ENCODE data around the gene GLCE. TPM values are rescaled to one million over a fixed set of nuclear protein-coding genes. Genes with fewer than 3 reads are reported as not detected.

The GLCE gene
- 1 to 10 TPM; 7.2 TPM for total RNA-seq
- polyA plus RNA-seq, result 1 to 10 TPM; 6.1 to 9.0 TPM

DNA sequence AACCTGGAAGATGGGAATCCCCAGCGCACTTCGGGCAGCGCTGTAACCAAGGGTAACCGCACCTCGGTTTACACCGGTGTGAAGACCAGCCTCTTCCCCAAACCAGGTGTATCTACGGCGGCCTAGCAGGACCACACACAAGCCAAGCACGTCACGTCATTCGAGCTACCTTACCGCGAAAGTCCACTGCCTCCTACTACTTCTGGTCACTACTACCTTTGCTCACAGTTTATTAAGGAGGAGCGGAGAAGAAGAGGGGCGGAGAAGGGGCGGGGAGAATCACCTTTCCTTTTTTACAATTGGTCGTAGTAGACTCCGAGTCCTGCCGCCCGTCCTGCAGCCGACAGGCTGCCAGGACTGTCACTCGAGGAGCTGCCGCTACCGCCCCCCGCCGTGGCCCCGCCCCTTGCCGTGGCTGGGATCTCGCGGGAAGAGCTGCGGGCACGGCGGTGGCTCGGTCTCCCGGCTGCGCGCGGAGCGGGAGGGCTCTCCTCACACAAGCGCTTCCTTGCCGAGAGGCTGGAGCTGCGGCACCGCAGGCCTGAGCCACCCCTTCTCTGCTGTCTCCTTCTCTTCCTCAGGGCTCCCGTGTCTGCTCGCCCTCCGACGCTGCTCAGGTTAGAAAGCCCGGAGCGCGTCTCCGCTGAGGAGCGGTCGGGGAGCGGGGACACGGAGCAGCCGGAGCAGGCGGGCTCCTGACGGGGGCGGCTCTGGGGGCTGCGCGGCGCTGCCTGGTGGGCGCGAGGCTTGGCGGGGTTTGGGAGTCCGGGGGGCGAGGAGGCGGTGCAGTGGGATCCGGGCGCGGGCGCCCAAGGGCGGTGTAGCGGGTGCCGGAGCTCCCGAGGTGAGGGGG is at the start of gene GLCE:
Gene GLCE, plus strand, starts transcription at position 495 of the 853 bp plus-strand sequence. CDS start 95,172 bp downstream, outside the sequence.
- peak within 1 kb of the TSS; percentile 65 for H3K27ac ChIP-seq (ENCODE audit: low read depth, low read length)
- Mint-ChIP-seq H3K27ac (peak within 1 kb of the TSS; percentile 86 to 97 (median 95)), H3K27me3 (peaks cover 0 to 8% of the 10 kb centered on the region in 2 donors), H3K4me1 (peaks cover 18 to 32% (median 23%) of the 10 kb centered on the region in 4 donors), H3K9me3 (peaks cover 0 to 3% (median 0%) of the 10 kb centered on the region in 8 donors), H3K36me3 (peaks cover 0 to 7% of the 10 kb centered on the region in 2 donors), H3K4me3 (peak within 1 kb of the TSS; percentile 94 to 99 (median 97))
- POLR2A ChIA-PET (ENCODE audit: partially characterized antibody), result interaction anchor here (0.9 to 1.8 kb wide), 8 partner anchors 8 to 341 kb away, joined by 3 to 22 read pairs (median 4); partner anchors contain the start of gene RPLP1
- CTCF ChIA-PET (ENCODE audit: partially characterized antibody), result interaction anchor here (0.9 to 1.7 kb wide), 4 partner anchors 10 to 291 kb away, joined by 3 to 4 read pairs (median 4); no protein-coding TSS in a partner anchor
- no peaks in the 10 kb centered on the region for H3K9me3 ChIP-seq (ENCODE audit: control insufficient read depth in 1 of 2, low read length in 2 of 2)
- H3K27me3 ChIP-seq (ENCODE audit: insufficient read depth, low read length), result no peaks in the 10 kb centered on the region
- H3K4me3 ChIP-seq (ENCODE audit: low read length in 2 of 2), result peak within 1 kb of the TSS; percentile 53 to 70
- intact Hi-C loops (cut with micrococcal nuclease), result loop anchor here (1.0 to 5.0 kb wide), 3 partner anchors 101 to 307 kb away; partner anchors contain the start of gene RPLP1
- peak; percentile 92 to 96 (median 94) for DNase-seq
- H3K4me1 ChIP-seq (ENCODE audit: insufficient read depth, low read length), result peaks cover 14% of the 10 kb centered on the region
- H3K36me3 ChIP-seq (ENCODE audit: insufficient read depth, low read length), result no peaks in the 10 kb centered on the region

DNA sequence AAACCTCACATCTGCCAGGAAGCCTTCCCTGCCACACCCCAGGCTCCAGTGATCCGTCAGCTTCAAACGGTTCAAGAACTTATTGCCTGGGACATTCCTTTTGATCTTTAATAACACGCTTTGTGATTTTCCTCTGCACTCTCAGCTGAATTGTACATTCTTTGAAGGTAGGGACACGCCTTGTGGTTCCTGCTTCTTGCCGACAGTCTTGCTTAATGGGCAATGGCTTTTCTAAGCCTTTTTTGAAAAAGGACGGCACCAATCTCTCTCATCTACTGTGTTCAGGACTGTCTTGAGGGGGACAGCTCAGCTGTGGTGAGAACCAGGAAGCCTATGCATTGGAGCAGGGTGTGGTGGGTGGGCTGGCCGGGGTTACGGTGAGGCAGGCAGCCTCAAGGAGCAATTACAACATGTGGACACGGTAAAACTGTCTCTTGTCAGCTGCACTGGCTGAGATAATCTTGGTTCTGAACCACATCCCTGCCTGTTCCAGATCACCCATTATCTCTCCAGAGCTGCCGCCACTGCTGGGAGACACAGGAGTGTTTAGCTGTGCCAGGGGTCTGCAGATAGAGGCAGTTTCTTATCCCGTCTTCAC is 46.0 kb upstream of the GLCE start:
- peak in 1 of 5 donors; percentile 6 for DNase-seq
- Mint-ChIP-seq H3K9me3 (no peaks in the 10 kb centered on the region), H3K4me1 (peaks cover 8 to 14% (median 13%) of the 10 kb centered on the region in 4 donors), H3K27me3 (peaks cover 14 to 24% of the 10 kb centered on the region in 2 donors), H3K4me3 (peak overlapping the region in 5 of 8 donors; percentile 21 to 81 (median 57)), H3K36me3 (no peaks in the 10 kb centered on the region), H3K27ac (peak overlapping the region in 5 of 7 donors; percentile 6 to 68 (median 31))
- no peak overlapping the region for H3K27ac ChIP-seq (ENCODE audit: low read depth, low read length)
- no peaks in the 10 kb centered on the region for H3K36me3 ChIP-seq (ENCODE audit: insufficient read depth, low read length)
- H3K4me1 ChIP-seq (ENCODE audit: insufficient read depth, low read length), result peaks cover 14% of the 10 kb centered on the region
- CTCF ChIA-PET (ENCODE audit: partially characterized antibody), result interaction anchor here (1.0 kb wide), 1 partner anchor 55 kb away, joined by 4 read pairs; no protein-coding TSS in a partner anchor
- no peak overlapping the region for H3K4me3 ChIP-seq (ENCODE audit: low read length in 2 of 2)
- intact Hi-C loops (cut with micrococcal nuclease), result no loop called here
- no peaks in the 10 kb centered on the region for H3K9me3 ChIP-seq (ENCODE audit: control insufficient read depth in 1 of 2, low read length in 2 of 2)
- H3K27me3 ChIP-seq (ENCODE audit: insufficient read depth, low read length), result no peaks in the 10 kb centered on the region
- POLR2A ChIA-PET (ENCODE audit: partially characterized antibody), result interaction anchor here (1.2 kb wide), 1 partner anchor 46 kb away, joined by 5 read pairs; the partner anchor contains the start of gene GLCE

DNA sequence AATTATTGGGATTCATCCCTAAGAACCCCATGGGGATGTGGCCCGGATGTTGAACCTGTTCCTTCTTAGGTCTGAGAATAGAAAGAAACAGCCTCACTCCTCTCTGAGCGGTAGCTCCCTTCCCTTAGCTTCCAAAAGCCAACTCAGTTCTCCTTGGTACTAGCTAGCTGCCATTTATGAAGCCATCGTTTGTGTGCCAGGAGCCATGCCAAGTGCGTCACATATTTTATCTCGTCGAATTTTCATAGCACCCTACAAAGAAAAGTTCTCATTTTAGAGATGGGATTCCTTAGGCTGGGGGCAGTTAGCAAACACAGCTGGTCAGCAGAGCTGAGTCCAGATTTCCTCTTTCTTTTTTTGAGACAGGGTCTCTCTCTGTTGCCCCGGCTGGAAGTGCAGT is 45.4 kb upstream of the GLCE start:
- no peak overlapping the region for H3K27ac ChIP-seq (ENCODE audit: low read depth, low read length)
- intact Hi-C loops (cut with micrococcal nuclease), result no loop called here
- H3K4me1 ChIP-seq (ENCODE audit: insufficient read depth, low read length), result peaks cover 14% of the 10 kb centered on the region
- CTCF ChIA-PET (ENCODE audit: partially characterized antibody), result no interaction called here
- no peaks in the 10 kb centered on the region for H3K9me3 Mint-ChIP-seq
- H3K36me3 ChIP-seq (ENCODE audit: insufficient read depth, low read length), result no peaks in the 10 kb centered on the region
- no peaks in the 10 kb centered on the region for H3K27me3 ChIP-seq (ENCODE audit: insufficient read depth, low read length)
- no peak overlapping the region for H3K27ac Mint-ChIP-seq
- POLR2A ChIA-PET (ENCODE audit: partially characterized antibody), result interaction anchor here (1.2 kb wide), 1 partner anchor 45 kb away, joined by 5 read pairs; the partner anchor contains the start of gene GLCE
- H3K27me3 Mint-ChIP-seq, result peaks cover 14 to 24% of the 10 kb centered on the region in 2 donors
- no peaks in the 10 kb centered on the region for H3K36me3 Mint-ChIP-seq
- no peak overlapping the region for H3K4me3 Mint-ChIP-seq
- H3K4me1 Mint-ChIP-seq, result peaks cover 8 to 14% (median 13%) of the 10 kb centered on the region in 4 donors
- H3K4me3 ChIP-seq (ENCODE audit: low read length in 2 of 2), result no peak overlapping the region
- H3K9me3 ChIP-seq (ENCODE audit: control insufficient read depth in 1 of 2, low read length in 2 of 2), result no peaks in the 10 kb centered on the region
- no peak for DNase-seq

DNA sequence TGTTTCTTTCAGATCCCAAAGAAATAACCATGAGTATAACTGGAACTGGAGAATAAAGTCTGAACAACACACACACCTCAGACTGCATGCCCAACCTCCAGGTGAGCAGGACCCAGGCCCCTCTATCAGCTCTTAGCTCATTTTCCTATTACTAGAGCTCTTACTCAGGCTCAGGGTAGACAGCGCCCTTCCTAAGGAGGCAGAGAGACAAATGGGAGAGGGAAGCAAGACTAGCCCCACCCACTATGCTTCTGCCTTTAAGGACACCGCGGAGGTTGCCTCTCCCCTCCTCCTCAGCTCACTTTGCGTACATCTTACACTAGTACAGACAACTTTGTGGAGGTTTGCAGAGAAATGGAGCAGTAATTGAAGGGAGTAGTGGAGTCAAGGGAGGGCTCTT is 44.0 kb upstream of the GLCE start:
- H3K9me3 ChIP-seq (ENCODE audit: control insufficient read depth in 1 of 2, low read length in 2 of 2), result no peaks in the 10 kb centered on the region
- H3K4me1 ChIP-seq (ENCODE audit: insufficient read depth, low read length), result peaks cover 14% of the 10 kb centered on the region
- Mint-ChIP-seq H3K4me1 (peaks cover 8 to 14% (median 13%) of the 10 kb centered on the region in 4 donors), H3K4me3 (no peak overlapping the region), H3K27me3 (peaks cover 14 to 24% of the 10 kb centered on the region in 2 donors), H3K27ac (no peak overlapping the region), H3K9me3 (no peaks in the 10 kb centered on the region), H3K36me3 (no peaks in the 10 kb centered on the region)
- intact Hi-C loops (cut with micrococcal nuclease), result no loop called here
- no peaks in the 10 kb centered on the region for H3K36me3 ChIP-seq (ENCODE audit: insufficient read depth, low read length)
- H3K4me3 ChIP-seq (ENCODE audit: low read length in 2 of 2), result no peak overlapping the region
- DNase-seq, result no peak
- no peaks in the 10 kb centered on the region for H3K27me3 ChIP-seq (ENCODE audit: insufficient read depth, low read length)
- ChIA-PET CTCF (ENCODE audit: partially characterized antibody) (interaction anchor here (1.5 kb wide), 1 partner anchor 9 kb away, joined by 3 read pairs; no protein-coding TSS in a partner anchor), POLR2A (ENCODE audit: partially characterized antibody) (no interaction called here)
- no peak overlapping the region for H3K27ac ChIP-seq (ENCODE audit: low read depth, low read length)

DNA sequence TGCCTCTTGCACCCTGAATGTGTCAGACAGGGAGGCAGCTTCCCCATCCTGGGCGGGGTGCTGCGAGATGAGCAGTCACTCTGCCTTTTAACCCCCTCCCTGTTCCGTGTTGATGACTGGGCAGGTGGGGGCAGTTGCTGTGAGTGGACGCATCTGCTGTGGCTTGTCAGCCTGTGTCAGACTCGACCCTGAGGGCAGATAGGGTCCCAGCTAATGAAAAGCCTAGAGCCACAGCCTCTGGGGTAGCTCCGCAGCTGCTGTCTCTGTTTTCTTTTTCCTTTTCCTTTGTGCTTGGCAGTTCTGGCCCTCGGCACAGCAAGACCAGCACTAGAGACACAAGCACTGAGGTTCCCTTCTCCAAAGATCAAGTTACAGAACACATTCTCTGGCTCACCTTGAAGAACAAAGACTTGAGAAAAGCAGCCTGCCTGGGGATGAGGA is 43.0 kb upstream of the GLCE start:
- no peaks in the 10 kb centered on the region for H3K36me3 Mint-ChIP-seq
- POLR2A ChIA-PET (ENCODE audit: partially characterized antibody), result no interaction called here
- no peak for DNase-seq
- H3K9me3 ChIP-seq (ENCODE audit: control insufficient read depth in 1 of 2, low read length in 2 of 2), result no peaks in the 10 kb centered on the region
- H3K27ac Mint-ChIP-seq, result no peak overlapping the region
- CTCF ChIA-PET (ENCODE audit: partially characterized antibody), result no interaction called here
- H3K4me1 Mint-ChIP-seq, result peaks cover 8 to 14% (median 13%) of the 10 kb centered on the region in 4 donors
- no peak overlapping the region for H3K4me3 ChIP-seq (ENCODE audit: low read length in 2 of 2)
- H3K27me3 ChIP-seq (ENCODE audit: insufficient read depth, low read length), result no peaks in the 10 kb centered on the region
- intact Hi-C loops (cut with micrococcal nuclease), result no loop called here
- no peak overlapping the region for H3K4me3 Mint-ChIP-seq
- H3K9me3 Mint-ChIP-seq, result no peaks in the 10 kb centered on the region
- peaks cover 14% of the 10 kb centered on the region for H3K4me1 ChIP-seq (ENCODE audit: insufficient read depth, low read length)
- no peaks in the 10 kb centered on the region for H3K36me3 ChIP-seq (ENCODE audit: insufficient read depth, low read length)
- H3K27me3 Mint-ChIP-seq, result peaks cover 14 to 24% of the 10 kb centered on the region in 2 donors
- no peak overlapping the region for H3K27ac ChIP-seq (ENCODE audit: low read depth, low read length)

DNA sequence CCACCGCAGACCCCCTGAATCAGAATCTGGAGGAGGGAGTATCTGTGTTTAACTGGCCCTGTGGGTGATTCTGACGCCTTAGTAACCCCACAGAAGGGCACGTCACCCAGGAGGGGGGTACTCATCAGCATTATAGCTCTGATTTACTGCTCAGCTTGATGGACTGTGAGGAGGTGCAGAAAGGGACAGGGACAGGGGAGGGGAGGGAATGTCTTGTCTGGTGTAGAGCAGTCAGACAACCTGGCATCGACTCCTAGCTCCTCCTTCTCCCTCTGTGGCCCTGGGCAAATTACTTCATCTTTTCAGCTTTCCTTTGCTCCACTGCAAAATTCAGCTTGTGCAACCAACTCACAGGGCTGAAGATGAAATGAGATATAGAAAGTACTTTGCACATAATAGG is 42.3 kb upstream of the GLCE start:
- peaks cover 8 to 14% (median 13%) of the 10 kb centered on the region in 4 donors for H3K4me1 Mint-ChIP-seq
- H3K36me3 ChIP-seq (ENCODE audit: insufficient read depth, low read length), result no peaks in the 10 kb centered on the region
- ChIA-PET CTCF (ENCODE audit: partially characterized antibody) (no interaction called here), POLR2A (ENCODE audit: partially characterized antibody) (interaction anchor here (0.9 kb wide), 1 partner anchor 10 kb away, joined by 4 read pairs; no protein-coding TSS in a partner anchor)
- peaks cover 14% of the 10 kb centered on the region for H3K4me1 ChIP-seq (ENCODE audit: insufficient read depth, low read length)
- no peak overlapping the region for H3K4me3 ChIP-seq (ENCODE audit: low read length in 2 of 2)
- H3K27me3 ChIP-seq (ENCODE audit: insufficient read depth, low read length), result no peaks in the 10 kb centered on the region
- intact Hi-C loops (cut with micrococcal nuclease), result no loop called here
- H3K9me3 Mint-ChIP-seq, result no peaks in the 10 kb centered on the region
- no peak overlapping the region for H3K27ac Mint-ChIP-seq
- H3K9me3 ChIP-seq (ENCODE audit: control insufficient read depth in 1 of 2, low read length in 2 of 2), result no peaks in the 10 kb centered on the region
- DNase-seq, result no peak
- no peak overlapping the region for H3K27ac ChIP-seq (ENCODE audit: low read depth, low read length)
- no peaks in the 10 kb centered on the region for H3K36me3 Mint-ChIP-seq
- peaks cover 14 to 24% of the 10 kb centered on the region in 2 donors for H3K27me3 Mint-ChIP-seq
- no peak overlapping the region for H3K4me3 Mint-ChIP-seq

DNA sequence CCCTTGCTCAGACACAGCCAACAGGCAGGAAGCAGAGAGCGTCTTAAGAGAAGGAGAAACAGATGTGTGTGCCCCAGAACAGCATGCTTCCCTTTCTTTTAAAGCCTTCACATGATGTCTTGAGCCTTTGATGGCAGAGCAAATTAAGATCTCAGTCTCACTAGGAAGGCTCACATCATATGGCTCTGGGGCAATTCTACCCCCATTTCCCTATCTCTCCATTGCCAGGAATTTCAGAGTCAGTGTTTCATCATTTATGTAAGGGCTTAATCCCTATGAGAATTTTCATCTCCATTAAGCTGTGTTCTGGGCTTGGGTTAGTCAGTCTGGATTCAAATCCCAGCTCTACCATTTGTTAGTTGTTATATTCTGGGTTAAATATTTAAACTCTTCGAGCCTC is 41.4 kb upstream of the GLCE start:
- H3K4me1 ChIP-seq (ENCODE audit: insufficient read depth, low read length), result peaks cover 10% of the 10 kb centered on the region
- DNase-seq, result no peak
- H3K9me3 Mint-ChIP-seq, result no peaks in the 10 kb centered on the region
- H3K27ac ChIP-seq (ENCODE audit: low read depth, low read length), result no peak overlapping the region
- intact Hi-C loops (cut with micrococcal nuclease), result no loop called here
- H3K27me3 Mint-ChIP-seq, result peaks cover 8 to 23% of the 10 kb centered on the region in 2 donors
- H3K27ac Mint-ChIP-seq, result no peak overlapping the region
- POLR2A ChIA-PET (ENCODE audit: partially characterized antibody), result interaction anchor here (0.9 kb wide), 1 partner anchor 11 kb away, joined by 4 read pairs; no protein-coding TSS in a partner anchor
- H3K4me1 Mint-ChIP-seq, result peaks cover 6 to 8% (median 7%) of the 10 kb centered on the region in 4 donors
- no peaks in the 10 kb centered on the region for H3K36me3 ChIP-seq (ENCODE audit: insufficient read depth, low read length)
- no peaks in the 10 kb centered on the region for H3K27me3 ChIP-seq (ENCODE audit: insufficient read depth, low read length)
- no peak overlapping the region for H3K4me3 Mint-ChIP-seq
- H3K4me3 ChIP-seq (ENCODE audit: low read length in 2 of 2), result no peak overlapping the region
- no peaks in the 10 kb centered on the region for H3K36me3 Mint-ChIP-seq
- CTCF ChIA-PET (ENCODE audit: partially characterized antibody), result no interaction called here
- no peaks in the 10 kb centered on the region for H3K9me3 ChIP-seq (ENCODE audit: control insufficient read depth in 1 of 2, low read length in 2 of 2)
